GM10266 (cell line): ENCODE data around the gene TIFAB.
A peak's percentile ranks its signal among the peaks of the same experiment; 100 is the strongest.

Experiments
- DNase-seq: peaks from one replicate; pipeline ENCODE4 v3.0.0; 2012; ENCODE audit errors: extremely low spot score
- CTCF ChIP-seq: IDR thresholded peaks from 2 replicates; pipeline ENCODE4 v1.5.1; 2012; ENCODE audit warnings: mild to moderate bottlenecking, low read depth; ENCODE audit not compliant: control insufficient read depth, insufficient read depth; ENCODE audit errors: missing control alignments

TIFAB gene

GRCh38 chr5:135465391-135466122 is 13.4 kb upstream of the TIFAB start:
- TF ChIP-seq CTCF = no peak
- DNase-seq = no peak

GRCh38 chr5:135462304-135462703 is 10.2 kb upstream of the TIFAB start:
- DNase-seq = peak; percentile 61

DNA sequence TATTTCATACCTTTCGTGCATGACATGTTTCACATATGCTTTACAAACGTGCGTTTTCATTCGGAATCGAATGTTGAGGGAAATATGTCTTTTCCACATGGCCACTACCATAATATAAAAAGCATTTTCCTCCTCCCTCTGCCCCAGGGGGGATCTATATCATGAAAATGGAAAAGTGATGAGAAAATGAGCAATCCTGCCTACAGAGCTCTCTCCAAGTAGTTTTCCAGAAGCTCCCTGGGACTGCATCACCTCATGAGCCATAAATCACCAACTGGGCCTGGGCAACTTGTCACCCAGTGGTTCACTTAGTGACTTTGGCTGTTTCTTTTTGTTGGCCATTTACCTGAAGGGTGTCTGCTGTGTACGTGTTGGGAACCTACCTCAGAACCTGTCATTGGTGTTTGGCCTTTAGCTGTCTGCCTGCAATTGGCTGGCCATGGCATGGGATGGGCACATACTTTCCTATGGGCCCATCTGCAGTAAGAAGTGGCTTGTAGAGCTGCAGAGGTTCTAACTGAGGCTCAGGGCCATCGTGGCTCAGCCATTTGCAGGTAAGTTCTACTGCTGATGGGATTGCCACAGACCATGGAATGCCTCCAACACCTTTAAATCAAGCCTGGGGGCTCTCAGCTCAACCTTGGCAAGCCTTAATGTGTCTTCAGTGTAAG is 9.5 kb upstream of the TIFAB start:
- no peak for DNase-seq
- TF ChIP-seq CTCF = no peak

More at GRCh38 chr5:135462304-135462703, 10.2 kb upstream of the TIFAB start:
- TF ChIP-seq CTCF = peak; percentile 54

- DNase-seq = no peak
- TF ChIP-seq CTCF = no peak
Measured at GRCh38 chr5:135460246-135461033, 8.3 kb upstream of the TIFAB start.

DNA sequence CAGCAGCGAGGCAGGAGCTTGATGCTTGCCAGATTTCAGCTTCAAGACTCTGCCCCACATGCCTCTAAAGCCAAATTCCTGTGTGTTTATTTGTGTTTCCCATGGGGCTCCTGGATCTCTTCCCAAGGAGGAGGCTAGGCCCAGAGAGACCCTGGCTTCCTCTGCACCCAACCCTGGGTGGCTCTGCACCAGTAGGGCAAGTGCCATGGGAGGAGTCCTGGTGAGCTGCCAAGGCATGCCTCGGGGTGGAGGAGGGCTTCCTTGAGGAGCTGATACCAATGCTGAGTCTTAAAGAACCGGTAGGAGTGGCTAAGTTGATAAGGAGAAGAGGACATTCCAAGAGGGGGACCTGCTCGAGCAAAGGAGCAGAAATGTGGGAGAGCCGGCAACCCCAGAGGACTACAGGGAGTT is 6.8 kb upstream of the TIFAB start:
- DNase-seq = no peak
- TF ChIP-seq CTCF = no peak

GRCh38 chr5:135458356-135458755 is 6.2 kb upstream of the TIFAB start:
- no peak for TF ChIP-seq CTCF

More at GRCh38 chr5:135458356-135458755, 6.2 kb upstream of the TIFAB start:
- DNase-seq = no peak
